K562 (cell line): ENCODE measurements around the gene AGAP1. TPM values are rescaled to one million over a fixed set of nuclear protein-coding genes. Genes with fewer than 3 reads are reported as not detected.

ENCODE experiments used
- ATAC-seq: fragments of 200-7000 bp; cut with Tn5 transposase; 3 replicates; pipeline ENCODE4 v1.9.1; 2020; ENCODE audit warnings: moderate library complexity
- BruUV-seq: library from RNA; stranded (reverse); fragments of 400-500 nt; replicated peaks from 2 replicates; lab custom pipeline; 2021; lab: Mats Ljungman, UMichigan
- CTCF ChIA-PET: fragments of 300-600 bp; formaldehyde crosslinking; extraction: SDS; loops from one replicate; lab custom pipeline; 2021; ENCODE audit warnings: low intra/inter-chr PET ratio; lab: Yijun Ruan, JAX
- POLR2A ChIA-PET: fragments of 300-600, 350-650 bp; sonication (Branson Sonifier 250); formaldehyde crosslinking; extraction: SDS; loops from one replicate; lab custom pipeline; 2021; ENCODE audit warnings: antibody characterized with exemption, inconsistent platforms; lab: Yijun Ruan, JAX
- DNase-seq, 4 experiments: peaks; one replicate each; pipeline versions ENCODE4 v3.0.0 to v3.0.0-alpha.2; 2011 to 2018; ENCODE audit warnings: low spot score in 3 of 4, mixed read lengths in 3 of 4; ENCODE audit errors: extremely low read depth in 1 of 4
- FAIRE-seq: peaks from 2 replicates; lab custom pipeline; 2011; peaks lifted over from hg19 to GRCh38; lab: Jason Lieb, UNC
- H2AFZ ChIP-seq: 2 replicates; pipeline ENCODE4 v1.6.0; 2011; ENCODE audit warnings: low read depth, low read length, control low read depth, inconsistent platforms
- H3K27ac ChIP-seq: fragments of 200-600 bp; 3 replicates; pipeline ENCODE4 v1.8.0; 2011; ENCODE audit warnings: low read depth, mild to moderate bottlenecking, control low read depth, inconsistent platforms, low read length, moderate library complexity, mixed read lengths; ENCODE audit errors: extremely low read depth
- H3K27me3 ChIP-seq, 2 experiments: fragments of 300-600 bp in 1 of 2; 2 replicates in 1 of 2; 3 replicates in 1 of 2; pipeline versions ENCODE4 v1.6.0 to v1.8.0; 2011; ENCODE audit warnings: inconsistent platforms in 2 of 2, low read length in 2 of 2, mild to moderate bottlenecking in 1 of 2, mixed read lengths in 1 of 2, moderate library complexity in 1 of 2; ENCODE audit not compliant: control insufficient read depth in 2 of 2, insufficient read depth in 2 of 2
- H3K36me3 ChIP-seq: fragments of 300-600 bp; 3 replicates; pipeline ENCODE4 v1.8.0; 2011; ENCODE audit warnings: mild to moderate bottlenecking, low read length, inconsistent platforms; ENCODE audit not compliant: control insufficient read depth, insufficient read depth
- H3K4me1 ChIP-seq, 2 experiments: fragments of 200-600 bp in 1 of 2; replicated peaks in 1 of 2; 2 replicates in 1 of 2; 3 replicates in 1 of 2; pipeline versions ENCODE4 v1.5.1 to v1.8.0; 2011; ENCODE audit warnings: inconsistent platforms in 2 of 2, low read length in 2 of 2, mild to moderate bottlenecking in 1 of 2, mixed read lengths in 1 of 2, moderate library complexity in 1 of 2; ENCODE audit not compliant: control insufficient read depth in 2 of 2, insufficient read depth in 2 of 2
- H3K4me2 ChIP-seq: 2 replicates; pipeline ENCODE4 v1.6.1; 2011; ENCODE audit warnings: low read length, control low read depth, inconsistent platforms, mixed read lengths; ENCODE audit not compliant: insufficient read depth
- H3K4me3 ChIP-seq: fragments of 200-600 bp; sonication (generic), shearing (Covaris generic); 2 replicates; pipeline ENCODE4 v1.5.1; 2016; ENCODE audit warnings: control low read depth, inconsistent platforms
- H3K79me2 ChIP-seq: fragments of 200-600 bp; 3 replicates; pipeline ENCODE4 v1.8.0; 2011; ENCODE audit warnings: low read length, inconsistent platforms; ENCODE audit not compliant: control insufficient read depth, insufficient read depth
- H3K9ac ChIP-seq, 2 experiments: 2 replicates each; pipeline versions ENCODE4 v1.6.0 to v1.6.1; 2011; ENCODE audit warnings: low read depth in 2 of 2, low read length in 2 of 2, control low read depth in 1 of 2, inconsistent platforms in 1 of 2, mild to moderate bottlenecking in 1 of 2, mixed read lengths in 1 of 2; ENCODE audit not compliant: insufficient read depth in 1 of 2
- H3K9me1 ChIP-seq: one replicate; pipeline ENCODE4 v1.6.0; 2011; ENCODE audit warnings: inconsistent platforms, mild to moderate bottlenecking, low read length, moderate library complexity; ENCODE audit not compliant: control insufficient read depth, insufficient read depth
- H3K9me3 ChIP-seq: replicated peaks from 2 replicates; pipeline ENCODE4 v1.5.1; 2011; ENCODE audit warnings: low read depth, low read length, inconsistent platforms; ENCODE audit not compliant: control insufficient read depth, insufficient read depth
- H4K20me1 ChIP-seq: replicated peaks from 2 replicates; pipeline ENCODE4 v1.6.1; 2011; ENCODE audit warnings: low read length, inconsistent platforms, mixed read lengths; ENCODE audit not compliant: control insufficient read depth, insufficient read depth
- ARNT ChIP-seq, 2 experiments: fragments of 450-650 bp; IDR thresholded peaks; 2 replicates each; pipeline ENCODE4 v1.6.1; 2016; ENCODE audit warnings: mild to moderate bottlenecking in 1 of 2
- ATF2 ChIP-seq: sonication (generic); formaldehyde crosslinking; IDR thresholded peaks from 2 replicates; pipeline ENCODE4 v1.8.1; 2022; ENCODE audit warnings: missing genetic modification reagents
- CAMTA2 ChIP-seq: fragments of 250-450 bp; sonication (Bioruptor Pico); conservative IDR thresholded peaks from 2 replicates; pipeline ENCODE4 v1.5.1; 2022
- FOS ChIP-seq: IDR thresholded peaks from 3 replicates; pipeline ENCODE4 v1.6.1; 2011; ENCODE audit not compliant: insufficient read length; ENCODE audit errors: extremely low read depth
- MAZ ChIP-seq, 2 experiments: fragments of 450-650 bp in 1 of 2; sonication (generic) in 1 of 2; formaldehyde crosslinking; IDR thresholded peaks in 1 of 2; conservative IDR thresholded peaks in 1 of 2; 2 replicates each; pipeline versions ENCODE4 v1.4.0 to v1.5.0; 2020; ENCODE audit warnings: mild to moderate bottlenecking in 1 of 2, missing genetic modification reagents in 1 of 2
- MED1 ChIP-seq: sonication (generic); formaldehyde crosslinking; IDR thresholded peaks from 2 replicates; pipeline ENCODE4 v1.8.1; 2023; ENCODE audit warnings: missing genetic modification reagents, borderline replicate concordance
- SLC30A9 ChIP-seq: fragments of 250-450 bp; sonication (Bioruptor Pico); IDR thresholded peaks from 2 replicates; pipeline ENCODE4 v1.8.0; 2022; ENCODE audit warnings: mild to moderate bottlenecking, moderate library complexity
- SP1 ChIP-seq: sonication (generic); formaldehyde crosslinking; IDR thresholded peaks from 2 replicates; pipeline ENCODE4 v1.8.1; 2022; ENCODE audit warnings: mild to moderate bottlenecking, missing genetic modification reagents
- ZFX ChIP-seq: sonication (generic); formaldehyde crosslinking; IDR thresholded peaks from 2 replicates; pipeline ENCODE4 v1.8.0; 2022; ENCODE audit warnings: mild to moderate bottlenecking, missing genetic modification reagents, moderate library complexity
- ZNF449 ChIP-seq: fragments of 250-450 bp; sonication (Bioruptor Pico); IDR thresholded peaks from 2 replicates; pipeline ENCODE4 v1.8.0; 2022; ENCODE audit warnings: moderate library complexity, mild to moderate bottlenecking, inconsistent platforms
- WGBS: fragments of 100-300 bp; shearing (Covaris generic); methylation state at CpG from one replicate; pipeline ENCODE4 v1.1.6; 2016; ENCODE audit warnings: low coverage, mixed read lengths; ENCODE audit not compliant: insufficient coverage; ENCODE audit errors: missing lambda C conversion rate; 5-methylcytosine and 5-hydroxymethylcytosine counted together
- in situ Hi-C: fragments of 300-500 bp; cut with MboI; formaldehyde crosslinking; loops from 4 replicates; pipeline ENCODE4 v1.15.0; 2018; ENCODE audit warnings: inconsistent platforms, mixed read lengths
- intact Hi-C: fragments of 100-400 bp; cut with micrococcal nuclease; formaldehyde crosslinking; loops from 2 replicates; pipeline ENCODE4 v1.14.2; 2022
- polyA plus RNA-seq, 8 experiments: library from polyadenylated mRNA; depleted of rRNA in 4 of 8; stranded (reverse) in 5 of 8; unstranded in 3 of 8; fragments of >200 nt; fragmentation: Nextera tagmentation in 2 of 8; fragmentation: Illumina TruSeq in 1 of 8; extraction: Ambion mirVana in 2 of 8; extraction: Trizol in 1 of 8; gene quantifications; 2 replicates each; pipeline versions ENCODE4 v1.2.1 to v1.2.3, GENCODE V29; 2011 to 2014; ENCODE audit warnings: inconsistent platforms in 1 of 8, missing spikeins in 1 of 8
- total RNA-seq, 7 experiments: library from RNA; depleted of rRNA in 6 of 7; stranded (reverse); fragments of >200 nt in 6 of 7; fragmentation: Illumina TruSeq in 2 of 7; extraction: Trizol in 2 of 7; gene quantifications; 2 replicates each; pipeline versions ENCODE4 v1.2.1 to v1.2.3, GENCODE V29; 2011 to 2021; ENCODE audit warnings: low replicate concordance in 1 of 7
- TF ChIP-seq, protein P1 (sequence below): fragments of 250-450 bp; sonication (Bioruptor Pico); IDR thresholded peaks from 2 replicates; pipeline ENCODE4 v1.5.0; 2021; ENCODE audit warnings: mild to moderate bottlenecking, moderate library complexity
- TF ChIP-seq, protein P2 (sequence below), 2 experiments: fragments of 450-650 bp; conservative IDR thresholded peaks; 2 replicates each; pipeline ENCODE4 v1.6.1; 2017; ENCODE audit warnings: mild to moderate bottlenecking in 2 of 2, moderate library complexity in 2 of 2

AGAP1 gene
- total and polyA plus RNA-seq, 9 of the 15 experiments (the other 6 are each of a cell fraction or from before 2014, with no cell fraction given) = 1.3 to 24.0 (median 10.6) TPM

GRCh38 chr2:235640926-235641723 lies 147.3 kb downstream of the AGAP1 start (continued):
- TF ChIP-seq, protein P1, sequence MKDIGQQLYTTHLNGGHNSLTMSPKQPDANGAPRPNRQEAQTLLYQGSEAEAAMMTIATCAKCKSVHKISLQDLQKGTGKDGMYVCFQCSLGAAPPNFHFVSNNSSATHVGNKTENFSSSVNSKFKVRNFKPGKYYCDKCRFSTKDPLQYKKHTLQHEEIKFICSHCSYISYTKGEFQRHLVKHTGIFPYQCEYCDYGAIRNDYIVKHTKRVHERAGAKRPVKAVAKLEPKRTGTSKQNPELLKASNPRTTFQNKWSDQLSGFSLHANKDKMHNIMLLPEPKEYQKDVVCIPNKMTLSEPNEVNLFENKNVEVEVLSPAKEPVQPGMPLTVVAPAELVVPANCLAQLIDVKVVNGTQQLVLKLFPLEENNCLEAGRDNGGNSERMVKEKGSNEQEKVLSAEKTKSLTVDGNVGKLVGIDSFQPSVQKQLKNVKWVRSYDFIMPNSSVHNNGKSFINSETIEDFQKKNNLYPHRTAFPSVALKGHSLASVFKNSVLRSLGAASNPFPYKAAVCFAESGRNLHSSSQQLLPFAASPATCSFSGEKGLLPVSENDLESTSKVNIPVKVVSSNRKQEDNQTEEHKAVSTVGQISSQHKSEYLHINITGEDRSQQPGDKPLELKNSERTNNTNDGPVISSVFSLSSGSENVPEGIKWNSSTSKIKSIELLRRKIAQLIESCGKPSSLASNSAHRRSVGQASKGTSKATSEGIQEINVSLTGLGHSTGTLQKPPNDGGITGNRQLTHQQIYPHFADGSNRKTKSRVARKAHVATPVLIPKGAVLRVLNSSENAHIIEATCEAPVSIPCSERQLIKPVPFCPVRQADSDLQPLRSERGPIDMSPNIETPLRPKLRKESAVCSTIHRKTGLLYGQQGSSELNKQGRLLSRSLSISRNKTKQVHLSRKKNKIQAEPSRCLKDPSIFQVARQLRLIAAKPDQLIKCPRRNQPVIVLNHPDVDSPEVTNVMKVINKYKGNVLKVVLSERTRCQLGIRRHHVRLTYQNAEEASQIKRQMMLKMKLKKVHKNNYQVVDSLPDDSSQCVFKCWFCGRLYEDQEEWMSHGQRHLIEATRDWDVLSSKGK (CRISPR knock-in tag) = no peak

- intact Hi-C loops = loop anchor here (5.0 kb wide), 1 partner anchor 105 kb away; no protein-coding TSS in a partner anchor
- no peaks in the 10 kb centered on the region for H3K27me3 ChIP-seq
- H4K20me1 ChIP-seq = peaks cover 68% of the 10 kb centered on the region
- no peaks in the 10 kb centered on the region for H3K36me3 ChIP-seq
- CTCF ChIA-PET = no interaction called here
- H3K9me3 ChIP-seq = no peaks in the 10 kb centered on the region
- peaks cover 51% of the 10 kb centered on the region for H3K79me2 ChIP-seq
- WGBS = 71% methylated on average over 8 of the region's 8 CpGs
- no TSS peak for BruUV-seq
- peaks cover 12 to 39% of the 10 kb centered on the region in 2 experiments; a peak in 4 of 5 replicates for H3K4me1 ChIP-seq
- ATAC-seq (no peak), DNase-seq (no peak), FAIRE-seq (no peak)
- no peak overlapping the region for H3K9ac ChIP-seq
- in situ Hi-C loops = no loop called here
- no peak overlapping the region for H3K27ac ChIP-seq
- H3K4me2 ChIP-seq = no peak overlapping the region
- no peak overlapping the region for H2AFZ ChIP-seq
- TF ChIP-seq ZFX (CRISPR knock-in tag) = no peak
- TF ChIP-seq CAMTA2 (CRISPR knock-in tag) = no peak
- TF ChIP-seq, protein P2, sequence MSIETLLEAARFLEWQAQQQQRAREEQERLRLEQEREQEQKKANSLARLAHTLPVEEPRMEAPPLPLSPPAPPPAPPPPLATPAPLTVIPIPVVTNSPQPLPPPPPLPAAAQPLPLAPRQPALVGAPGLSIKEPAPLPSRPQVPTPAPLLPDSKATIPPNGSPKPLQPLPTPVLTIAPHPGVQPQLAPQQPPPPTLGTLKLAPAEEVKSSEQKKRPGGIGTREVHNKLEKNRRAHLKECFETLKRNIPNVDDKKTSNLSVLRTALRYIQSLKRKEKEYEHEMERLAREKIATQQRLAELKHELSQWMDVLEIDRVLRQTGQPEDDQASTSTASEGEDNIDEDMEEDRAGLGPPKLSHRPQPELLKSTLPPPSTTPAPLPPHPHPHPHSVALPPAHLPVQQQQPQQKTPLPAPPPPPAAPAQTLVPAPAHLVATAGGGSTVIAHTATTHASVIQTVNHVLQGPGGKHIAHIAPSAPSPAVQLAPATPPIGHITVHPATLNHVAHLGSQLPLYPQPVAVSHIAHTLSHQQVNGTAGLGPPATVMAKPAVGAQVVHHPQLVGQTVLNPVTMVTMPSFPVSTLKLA (conservative IDR thresholded peaks at IDR 0.05) = no peak
- TF ChIP-seq ATF2 = no peak
- TF ChIP-seq MAZ (CRISPR knock-in tag; conservative IDR thresholded peaks at IDR 0.05 in 1 of 2, IDR thresholded peaks at IDR 0.05 in 1 of 2) = no peak
- no peak for TF ChIP-seq MED1 (CRISPR knock-in tag)
- TF ChIP-seq FOS = no peak
- TF ChIP-seq ARNT (IDR thresholded peaks at IDR 0.05) = no peak
- TF ChIP-seq ZNF449 = no peak
- no peak for TF ChIP-seq SP1 (CRISPR knock-in tag)
- TF ChIP-seq SLC30A9 = no peak
- no peak overlapping the region for H3K4me3 ChIP-seq
- POLR2A ChIA-PET = no interaction called here
- peaks cover 3% of the 10 kb centered on the region for H3K9me1 ChIP-seq
Observed at GRCh38 chr2:235641956-235642355, 148.1 kb downstream of the AGAP1 start.
